ENCODE measurements around the gene C17orf113.

The C17orf113 gene

GRCh38 chr17:42041619-42042018 lies 8.8 kb downstream of the C17orf113 start:
- TF ChIP-seq USF1 (IDR thresholded peaks at IDR 0.05) (no peak), MAX (IDR thresholded peaks at IDR 0.05) (no peak), TEAD4 (IDR thresholded peaks at IDR 0.05) (no peak), REST (IDR thresholded peaks at IDR 0.05; ENCODE audit: low read depth) (peak; percentile 63; the same call in 1 of the 2 replicates), EGR1 (IDR thresholded peaks at IDR 0.05) (no peak), FOXM1 (IDR thresholded peaks at IDR 0.05; ENCODE audit: borderline replicate concordance, low read depth) (no peak), TAF1 (IDR thresholded peaks at IDR 0.05; ENCODE audit: low read depth) (no peak)

- TF ChIP-seq YY1 (IDR thresholded peaks at IDR 0.05; ENCODE audit: low read depth) (no peak), MAX (IDR thresholded peaks at IDR 0.05) (no peak), EP300 (IDR thresholded peaks at IDR 0.05; ENCODE audit: borderline replicate concordance) (no peak), TEAD4 (IDR thresholded peaks at IDR 0.05) (no peak), CREB1 (IDR thresholded peaks at IDR 0.05; ENCODE audit: low read depth) (no peak), NFIC (IDR thresholded peaks at IDR 0.05) (no peak), TCF12 (IDR thresholded peaks at IDR 0.05; ENCODE audit: low read depth) (no peak)
Measured at GRCh38 chr17:42040818-42041217, 9.6 kb downstream of the C17orf113 start.

DNA sequence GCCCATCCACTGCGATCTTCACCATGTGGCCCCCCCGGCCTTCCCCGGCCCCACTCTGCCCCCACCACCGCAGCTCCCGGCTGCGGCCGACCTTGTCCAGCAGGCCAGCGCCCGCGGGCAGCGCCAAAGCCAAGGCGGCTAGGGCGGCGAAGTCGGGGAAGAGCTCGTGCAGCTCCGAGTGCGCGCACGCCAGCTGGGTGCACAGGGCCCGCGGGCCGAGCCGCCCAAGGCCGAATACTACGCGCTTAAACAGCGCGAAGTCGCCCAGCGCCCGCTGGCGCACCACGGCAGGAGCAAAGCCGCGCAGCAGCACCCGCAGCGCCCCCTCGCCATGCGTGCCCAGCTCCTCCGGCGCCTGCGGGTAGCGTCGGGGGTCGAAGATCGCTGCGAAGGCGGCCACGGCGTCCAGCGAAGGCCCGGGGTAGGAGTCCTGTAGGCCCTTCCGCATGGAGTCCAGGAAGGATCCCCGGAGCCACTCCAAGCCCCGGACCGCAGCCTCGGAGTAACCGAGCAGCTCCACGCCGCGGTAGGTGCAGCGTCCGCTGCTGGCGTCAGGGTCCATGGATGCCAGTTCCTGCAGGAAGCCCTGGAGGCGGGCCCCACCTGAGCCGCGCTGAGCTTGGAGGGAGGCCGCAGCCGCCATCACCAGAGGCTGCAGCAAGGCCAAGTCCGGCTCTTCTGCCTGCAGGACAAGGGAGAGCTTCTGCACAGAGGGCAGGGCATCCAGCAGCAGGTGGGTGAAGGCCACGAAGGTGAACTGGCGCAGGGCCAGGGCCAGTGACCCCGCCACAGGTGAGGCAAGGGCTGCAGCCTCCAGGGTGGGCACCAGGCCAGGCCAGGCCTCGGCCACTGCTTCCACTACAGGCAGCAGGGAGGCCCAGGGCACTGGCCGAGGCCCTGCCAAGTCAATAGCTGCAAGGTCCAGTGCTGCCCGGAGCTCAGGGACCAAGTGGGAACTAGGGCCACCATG lies 10.3 kb downstream of the C17orf113 start:
- TF ChIP-seq MAX (IDR thresholded peaks at IDR 0.05) (no peak), USF1 (IDR thresholded peaks at IDR 0.05) (no peak), TEAD4 (IDR thresholded peaks at IDR 0.05) (no peak)

DNA sequence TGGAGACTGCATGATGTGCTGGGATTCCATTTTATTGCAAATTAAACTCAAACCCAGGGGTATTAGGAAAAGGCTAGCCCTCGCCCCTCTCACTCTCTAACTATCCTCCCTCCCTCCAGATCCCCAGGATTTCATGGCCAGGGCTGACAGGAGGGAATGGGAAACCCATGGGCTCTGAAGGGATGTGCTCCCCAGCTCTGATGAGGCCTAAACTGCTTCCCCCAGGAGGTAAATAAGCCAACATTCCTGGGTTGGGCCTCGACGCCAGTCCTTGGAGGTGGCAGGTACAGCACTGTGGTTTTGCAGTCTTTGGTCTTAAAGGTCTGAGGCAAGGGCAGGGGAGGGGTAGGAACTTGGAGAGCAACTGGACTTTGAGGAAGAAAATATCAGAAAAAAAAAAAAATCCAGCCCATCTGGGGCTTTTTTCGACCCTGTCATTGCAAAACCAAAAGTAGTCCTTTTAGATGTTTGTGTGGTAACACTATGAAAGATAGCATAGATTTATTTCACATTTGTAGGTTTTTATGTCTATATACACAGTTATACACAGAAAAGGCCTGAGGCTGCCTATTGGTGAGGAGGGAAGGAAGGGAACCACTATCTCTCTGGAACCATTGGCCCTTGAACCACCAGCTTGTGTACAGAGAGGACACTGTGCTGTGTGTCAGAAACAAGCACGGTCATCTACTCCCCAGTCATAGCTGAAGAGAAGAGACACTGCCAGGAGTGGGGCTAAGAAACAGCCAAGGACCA lies 12.0 kb downstream of the C17orf113 start:
- TF ChIP-seq CREB1 (IDR thresholded peaks at IDR 0.05; ENCODE audit: low read depth) (no peak), TCF12 (IDR thresholded peaks at IDR 0.05; ENCODE audit: low read depth) (no peak), FOXM1 (IDR thresholded peaks at IDR 0.05; ENCODE audit: borderline replicate concordance, low read depth) (no peak), RAD21 (IDR thresholded peaks at IDR 0.05; ENCODE audit: low read depth) (no peak), TEAD4 (IDR thresholded peaks at IDR 0.05) (no peak), USF1 (IDR thresholded peaks at IDR 0.05) (no peak), CEBPB (IDR thresholded peaks at IDR 0.05) (no peak), REST (IDR thresholded peaks at IDR 0.05; ENCODE audit: low read depth) (no peak), EP300 (IDR thresholded peaks at IDR 0.05; ENCODE audit: borderline replicate concordance) (no peak), ZBTB7A (IDR thresholded peaks at IDR 0.05; ENCODE audit: low read depth) (no peak), NFIC (IDR thresholded peaks at IDR 0.05) (no peak), MAX (IDR thresholded peaks at IDR 0.05) (no peak), TAF1 (IDR thresholded peaks at IDR 0.05; ENCODE audit: low read depth) (no peak), YY1 (IDR thresholded peaks at IDR 0.05; ENCODE audit: low read depth) (no peak), EGR1 (IDR thresholded peaks at IDR 0.05) (no peak)

GRCh38 chr17:42034059-42034458 lies 16.3 kb downstream of the C17orf113 start:
- no peak for TF ChIP-seq RAD21 (IDR thresholded peaks at IDR 0.05; ENCODE audit: low read depth)
- no peak for TF ChIP-seq CEBPB (IDR thresholded peaks at IDR 0.05)
- no peak for TF ChIP-seq USF1 (IDR thresholded peaks at IDR 0.05)
- TF ChIP-seq YY1 (IDR thresholded peaks at IDR 0.05; ENCODE audit: low read depth), result no peak
- TF ChIP-seq MAX (IDR thresholded peaks at IDR 0.05), result no peak
- no peak for TF ChIP-seq NFIC (IDR thresholded peaks at IDR 0.05)
- TF ChIP-seq CREB1 (IDR thresholded peaks at IDR 0.05; ENCODE audit: low read depth), result no peak
- no peak for TF ChIP-seq ZBTB7A (IDR thresholded peaks at IDR 0.05; ENCODE audit: low read depth)
- TF ChIP-seq REST (IDR thresholded peaks at IDR 0.05; ENCODE audit: low read depth), result no peak
- no peak for TF ChIP-seq TAF1 (IDR thresholded peaks at IDR 0.05; ENCODE audit: low read depth)
- no peak for TF ChIP-seq TCF12 (IDR thresholded peaks at IDR 0.05; ENCODE audit: low read depth)
- TF ChIP-seq EP300 (IDR thresholded peaks at IDR 0.05; ENCODE audit: borderline replicate concordance), result no peak
- no peak for TF ChIP-seq EGR1 (IDR thresholded peaks at IDR 0.05)
- no peak for TF ChIP-seq TEAD4 (IDR thresholded peaks at IDR 0.05)
- TF ChIP-seq FOXM1 (IDR thresholded peaks at IDR 0.05; ENCODE audit: borderline replicate concordance, low read depth), result no peak

Measured in Ishikawa (cell line).